ENCODE measurements around the gene TBC1D20.
"Not testable (repeated sequence)": the region's sequence is repeated elsewhere in the genome, so short reads cannot be mapped to it uniquely, and the experiment has no call there.

The TBC1D20 gene

DNA sequence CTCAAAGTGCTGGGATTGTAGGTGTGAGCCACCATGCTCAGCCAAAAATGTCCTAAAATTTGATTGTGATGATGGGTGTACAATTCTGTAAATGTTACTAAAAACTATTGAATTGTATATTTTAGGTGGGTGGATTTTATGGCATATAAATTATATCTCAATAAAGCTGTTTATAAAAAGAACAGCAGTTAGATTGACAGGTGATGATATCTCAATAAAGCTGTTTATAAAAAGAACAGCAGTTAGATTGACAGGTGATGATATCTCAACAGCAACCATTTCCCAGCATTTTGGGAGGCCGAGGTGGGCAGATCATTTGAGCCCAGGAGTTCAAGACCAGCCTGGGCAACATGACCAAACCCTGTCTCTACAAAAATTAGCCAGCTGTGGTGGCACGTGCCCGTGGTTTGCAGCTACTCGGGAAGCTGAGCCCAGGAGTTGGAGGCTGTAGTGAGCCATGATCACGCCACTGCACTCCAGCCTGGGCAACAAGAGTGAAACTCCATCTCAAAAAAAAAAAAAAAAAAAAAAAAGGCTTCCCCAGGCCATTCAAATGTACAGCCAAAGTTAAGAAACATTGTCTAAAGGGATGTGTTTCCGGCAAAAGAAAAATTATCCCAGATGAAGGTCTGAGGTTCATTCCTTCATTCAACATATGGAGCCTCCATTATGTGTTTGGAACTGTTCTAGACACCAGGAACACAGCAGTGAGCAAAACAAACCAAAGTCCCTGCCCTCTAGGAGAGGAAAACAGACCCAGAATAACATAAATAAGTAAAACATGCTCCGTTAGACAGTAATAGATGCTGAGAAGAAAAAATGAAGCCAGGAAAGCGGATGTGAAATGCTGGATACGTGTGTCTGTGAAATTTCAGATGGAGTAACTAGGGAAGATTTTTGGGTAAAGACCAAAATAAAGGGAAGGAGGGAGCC lies 55.9 kb downstream of the TBC1D20 start:
- intact Hi-C loops (cut with DNase I): loop anchor here (5.0 to 10.0 kb wide), 2 partner anchors 52 to 136 kb away; partner anchors contain the start of gene CSNK2A1
- peak in 1 of 10 donors; percentile 22 for DNase-seq

DNA sequence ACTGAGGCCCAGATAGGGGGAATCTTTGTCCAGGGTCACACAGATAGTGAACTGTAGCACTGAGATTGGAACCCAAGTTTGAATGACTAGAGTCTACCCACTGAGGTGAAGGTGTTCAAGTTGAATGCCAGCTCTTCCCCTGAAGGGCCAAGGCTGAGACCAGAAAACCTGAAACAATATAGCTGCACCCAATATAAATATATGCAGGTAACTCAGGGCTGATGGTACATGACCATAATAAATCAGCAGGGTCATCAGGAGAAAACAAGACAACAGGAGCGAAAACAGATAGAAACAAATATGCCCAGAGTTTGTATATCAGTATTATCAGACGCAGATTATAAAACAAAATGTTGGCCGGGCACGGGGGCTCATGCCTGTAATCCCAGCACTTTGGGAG lies 58.2 kb downstream of the TBC1D20 start:
- intact Hi-C loops (cut with DNase I): loop anchor here (10.0 kb wide), 1 partner anchor 49 kb away; no protein-coding TSS in a partner anchor
- no peak for DNase-seq

DNA sequence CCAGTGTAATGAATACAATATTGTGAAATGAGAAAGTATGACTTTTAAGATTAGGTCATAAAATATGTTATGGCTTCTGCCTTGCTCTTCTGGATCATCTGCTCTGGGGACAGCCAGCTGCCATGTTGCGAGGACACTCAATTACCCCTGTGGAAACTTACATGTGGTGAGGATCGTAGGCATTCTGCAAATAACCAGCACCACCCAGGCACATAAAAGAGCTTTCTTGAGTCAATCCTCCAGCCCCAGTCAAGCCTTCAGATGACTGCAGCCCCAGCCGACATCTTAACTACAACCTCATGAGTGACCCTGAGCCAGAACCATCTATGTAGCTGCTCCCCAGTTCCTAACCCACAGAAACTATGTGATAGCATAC lies 58.8 kb downstream of the TBC1D20 start:
- intact Hi-C loops (cut with DNase I): loop anchor here (10.0 kb wide), 1 partner anchor 49 kb away; no protein-coding TSS in a partner anchor
- DNase-seq: no peak

DNA sequence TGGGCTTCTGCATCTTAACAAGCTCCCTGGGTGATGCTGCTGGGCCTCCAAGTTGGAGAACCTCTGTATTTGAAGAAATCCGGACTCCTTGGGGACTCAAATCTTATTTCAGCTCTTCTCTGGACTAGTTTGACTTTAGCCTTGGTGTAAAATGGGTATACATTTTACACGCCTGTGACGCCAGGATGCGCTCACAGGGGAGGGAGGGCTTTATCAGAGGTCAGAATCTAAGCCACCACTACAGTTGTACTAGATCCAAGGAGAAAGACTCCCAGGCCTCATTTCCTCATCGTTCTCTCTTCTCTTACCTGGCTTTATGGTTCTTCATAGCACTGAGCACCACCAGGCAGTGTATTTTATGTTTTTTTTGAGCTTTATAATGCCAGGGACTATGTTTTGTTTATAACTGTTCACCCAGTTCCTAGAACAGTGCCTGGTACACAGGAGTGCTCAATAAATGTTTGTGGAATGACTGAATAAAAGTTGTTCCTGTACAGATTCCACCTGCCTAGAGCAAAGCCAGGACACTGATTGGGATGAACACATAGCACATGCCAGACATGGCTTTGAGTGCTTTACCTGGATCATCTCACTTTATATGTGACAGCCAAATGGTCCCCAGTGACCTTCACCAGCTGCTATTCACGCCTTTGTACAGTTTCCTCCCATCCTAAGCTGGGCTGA lies 59.3 kb downstream of the TBC1D20 start:
- intact Hi-C loops (cut with DNase I): loop anchor here (10.0 kb wide), 1 partner anchor 48 kb away; no protein-coding TSS in a partner anchor
- no peak for DNase-seq

DNA sequence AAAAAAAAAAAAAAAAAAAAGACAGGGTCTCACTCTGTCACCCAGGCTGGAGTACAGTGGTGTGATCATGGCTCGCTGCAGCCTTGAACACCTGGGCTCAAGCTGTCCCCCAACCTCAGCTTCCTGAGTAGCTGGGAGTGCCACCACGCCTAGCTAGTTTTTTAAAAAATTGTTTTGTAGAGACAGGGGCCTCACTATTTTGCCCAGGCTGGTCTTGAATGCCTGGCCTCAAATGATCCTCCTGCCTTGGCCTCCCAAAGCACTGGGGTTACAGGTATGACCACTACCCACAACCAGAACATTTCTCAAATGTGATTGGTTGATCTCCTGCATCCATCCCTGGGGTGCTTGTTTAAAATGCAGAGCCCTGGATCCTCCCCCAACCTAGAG lies 59.8 kb downstream of the TBC1D20 start:
- DNase-seq: peak in 1 of 10 donors; percentile 16
- intact Hi-C loops (cut with DNase I): loop anchor here (10.0 kb wide), 1 partner anchor 48 kb away; no protein-coding TSS in a partner anchor

DNA sequence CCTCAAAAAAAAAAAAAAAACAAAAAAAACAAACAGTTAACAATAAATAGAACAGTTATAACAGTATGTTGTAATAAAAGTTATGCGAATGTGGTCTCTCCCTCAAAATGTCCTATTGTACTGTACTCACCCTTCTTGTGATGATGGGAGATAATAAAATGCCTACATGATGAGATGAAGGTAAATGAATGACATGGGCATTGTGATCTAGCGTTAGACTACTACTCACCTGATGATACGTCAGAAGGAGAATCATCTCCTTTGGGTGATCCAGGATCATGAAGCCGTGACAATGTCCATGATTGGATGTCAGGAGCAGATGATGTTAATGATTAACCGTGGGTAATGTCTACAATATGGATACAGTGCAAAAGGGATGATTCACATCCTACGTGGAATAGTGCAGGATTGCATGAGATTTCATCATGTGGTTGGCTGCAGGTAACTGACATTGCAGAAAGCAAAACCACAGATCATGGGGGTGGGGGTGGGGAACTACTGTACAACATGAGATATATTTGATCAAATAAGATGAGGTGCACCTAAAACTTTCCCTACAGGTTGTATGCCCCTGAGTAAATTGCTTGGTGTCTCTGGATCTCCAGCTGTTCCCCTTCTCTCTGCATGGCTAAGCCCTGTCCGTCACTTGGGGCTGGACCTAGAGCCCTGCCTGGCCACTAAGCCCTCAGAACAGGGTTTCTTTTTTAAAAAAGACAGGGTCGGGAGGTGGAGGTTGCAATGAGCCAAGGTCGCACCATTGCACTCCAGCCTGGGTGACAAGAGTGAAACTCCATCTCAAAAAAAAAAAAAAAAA lies 60.4 kb downstream of the TBC1D20 start:
- peak in 1 of 10 donors; percentile 5 for DNase-seq
- intact Hi-C loops (cut with DNase I): loop anchor here (10.0 kb wide), 1 partner anchor 47 kb away; no protein-coding TSS in a partner anchor

DNA sequence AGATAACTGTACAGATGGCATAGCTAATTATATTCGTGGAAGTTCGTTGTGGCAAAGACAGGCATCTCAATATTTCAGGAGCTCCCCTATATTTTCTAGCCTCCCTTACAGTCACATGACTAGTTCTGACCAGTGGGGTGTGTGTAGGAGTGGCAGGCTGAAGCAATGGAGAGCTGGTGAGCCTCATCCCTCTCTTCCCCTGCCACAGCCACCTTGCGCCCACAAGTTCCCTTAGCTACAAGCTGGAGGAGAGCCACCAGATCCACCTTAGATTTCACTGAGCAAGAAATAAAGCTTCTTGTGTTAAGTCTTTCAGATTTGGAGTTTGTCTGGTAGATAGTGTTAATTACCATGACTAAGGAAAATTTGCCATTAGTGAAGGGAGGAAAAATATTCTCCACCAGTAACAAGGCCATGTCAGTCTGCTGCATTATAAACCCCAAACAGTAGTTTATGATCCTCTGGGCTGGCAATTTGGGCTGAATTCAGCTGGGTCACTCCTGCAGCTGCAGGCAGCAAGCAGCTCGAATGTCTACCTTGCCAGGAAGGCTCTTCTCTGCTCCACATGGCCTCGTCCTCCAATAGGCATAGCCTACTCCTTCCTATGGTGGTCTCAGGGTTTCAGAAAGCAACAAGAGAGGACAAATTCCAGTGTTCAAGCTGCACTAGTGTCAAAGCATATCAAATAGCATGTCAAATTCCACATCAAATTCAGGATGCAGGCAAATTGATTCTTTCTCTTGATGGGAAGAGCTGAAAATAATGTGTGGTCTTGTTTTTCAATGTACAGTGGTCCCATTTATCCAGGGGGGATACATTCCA lies 61.7 kb downstream of the TBC1D20 start:
- DNase-seq: peak in 3 of 10 donors; percentile 40 to 89 (median 48)
- intact Hi-C loops (cut with DNase I): loop anchor here (10.0 kb wide), 1 partner anchor 46 kb away; no protein-coding TSS in a partner anchor

DNA sequence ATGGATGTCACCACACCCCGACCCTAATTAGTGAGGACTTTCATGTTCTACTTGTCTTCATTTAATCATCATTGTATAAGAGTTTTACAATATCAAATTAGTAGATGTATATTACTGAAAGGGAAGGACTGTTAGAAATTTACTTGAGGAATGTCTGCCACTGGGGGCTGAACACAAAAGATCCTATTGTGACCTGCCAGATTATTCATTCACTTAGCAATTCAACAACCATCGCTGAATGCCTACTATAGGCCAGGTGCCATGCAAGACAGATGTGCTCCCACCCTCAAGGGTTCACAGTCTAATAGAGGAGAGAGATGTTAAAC lies 62.2 kb downstream of the TBC1D20 start:
- intact Hi-C loops (cut with DNase I): loop anchor here (10.0 kb wide), 1 partner anchor 45 kb away; no protein-coding TSS in a partner anchor
- DNase-seq: no peak

DNA sequence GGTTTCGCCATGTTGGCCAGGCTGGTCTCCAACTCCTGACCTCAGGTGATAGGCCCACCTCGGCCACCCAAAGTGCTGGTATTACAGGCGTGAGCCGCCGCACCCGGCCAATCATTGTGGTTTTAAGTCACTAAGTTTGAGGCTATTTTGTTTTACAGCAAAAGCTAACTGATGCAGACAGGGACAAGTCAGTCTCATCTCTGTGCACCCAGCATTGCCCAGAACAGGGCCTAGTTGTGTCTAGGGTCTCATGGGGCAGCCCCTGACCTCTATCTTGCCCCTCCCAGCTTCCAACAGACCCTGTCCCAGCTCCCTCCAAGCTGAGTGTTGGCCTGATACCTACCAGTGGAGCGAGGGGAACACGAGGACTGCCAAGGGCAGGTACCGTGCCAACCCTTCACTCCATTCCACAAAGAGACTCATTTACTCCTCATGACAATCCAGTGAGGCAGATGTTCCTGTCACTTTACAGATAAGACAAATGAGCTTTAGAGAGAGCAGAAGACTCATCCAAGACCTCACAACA lies 63.1 kb downstream of the TBC1D20 start:
- no peak for DNase-seq
- intact Hi-C loops (cut with DNase I): no loop called here

DNA sequence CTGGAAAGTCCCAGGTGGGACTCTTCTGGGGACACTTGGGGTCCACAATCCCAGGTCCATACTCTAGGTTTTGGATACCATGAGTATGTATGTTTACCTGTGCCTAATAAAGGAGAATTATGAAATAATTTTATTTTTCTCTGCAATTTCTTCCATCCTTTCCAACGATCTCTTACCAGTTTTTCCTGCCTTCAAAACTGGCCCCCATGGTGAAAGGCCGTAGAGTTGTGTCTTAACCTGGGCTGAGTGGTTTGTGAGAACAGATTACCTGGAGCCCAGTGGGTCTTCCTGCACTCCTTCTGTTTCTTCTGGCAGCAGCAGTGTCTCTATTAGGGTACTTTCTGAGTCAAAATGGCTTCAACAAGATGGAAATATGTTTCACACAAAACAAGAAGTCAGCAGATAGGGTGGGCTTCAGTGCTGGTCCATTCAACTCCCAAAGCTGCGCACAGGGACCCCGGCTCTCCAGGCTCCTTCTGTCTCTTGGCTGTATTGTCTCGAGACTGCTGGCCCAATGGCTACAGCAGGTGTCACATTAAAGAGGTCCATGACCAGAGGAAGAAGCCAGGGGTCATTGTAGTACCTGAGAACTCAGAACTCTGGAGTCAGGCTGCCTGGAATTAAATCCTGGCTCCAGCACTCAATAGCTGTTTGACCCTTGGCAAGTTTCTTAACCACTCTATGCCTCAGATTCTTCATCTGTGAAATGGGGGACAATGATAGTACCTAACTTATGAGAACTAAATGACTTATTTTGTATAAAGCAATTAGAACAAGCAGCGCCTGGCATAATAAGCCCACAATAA lies 64.7 kb downstream of the TBC1D20 start:
- no peak for DNase-seq
- intact Hi-C loops (cut with DNase I): no loop called here

DNA sequence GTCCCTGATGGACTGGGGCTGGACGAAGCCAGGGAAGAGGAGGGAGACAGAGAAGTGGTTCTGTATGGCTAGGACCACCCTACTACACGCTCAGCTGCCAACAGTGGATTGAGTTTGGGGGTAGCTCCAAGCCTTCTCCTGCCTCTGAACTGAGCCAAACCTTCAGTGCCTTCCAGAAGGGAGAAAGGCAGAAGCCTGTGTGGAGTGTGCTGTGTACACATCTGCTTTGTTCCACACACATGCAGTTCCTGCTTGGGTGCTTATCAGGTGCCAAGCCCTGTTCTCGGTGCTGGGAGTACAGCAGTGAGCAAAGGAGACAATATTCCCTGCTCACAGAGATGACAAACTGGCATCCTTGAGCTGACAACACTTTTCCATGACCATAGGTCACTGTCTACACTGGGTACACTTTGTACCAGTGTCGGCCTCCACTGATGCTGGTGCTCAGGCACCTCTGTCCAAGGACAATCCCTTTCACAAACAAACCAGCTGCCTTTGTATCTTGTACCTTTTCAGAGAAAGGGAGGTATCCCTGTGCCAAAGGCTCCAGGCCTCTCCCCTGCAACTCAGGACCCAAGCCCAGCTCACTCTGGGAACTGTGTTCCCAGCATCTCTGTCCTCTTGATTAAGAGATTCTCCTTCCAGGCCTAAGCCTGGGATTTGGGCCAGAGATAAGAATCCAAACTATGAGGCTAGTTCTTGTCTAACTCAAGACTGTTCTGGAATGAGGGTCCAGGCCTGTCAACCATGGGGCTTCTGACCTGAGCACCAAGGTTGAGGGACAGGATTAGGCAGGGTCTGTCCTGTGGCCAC lies 65.5 kb downstream of the TBC1D20 start:
- DNase-seq: no peak
- intact Hi-C loops (cut with DNase I): no loop called here

DNA sequence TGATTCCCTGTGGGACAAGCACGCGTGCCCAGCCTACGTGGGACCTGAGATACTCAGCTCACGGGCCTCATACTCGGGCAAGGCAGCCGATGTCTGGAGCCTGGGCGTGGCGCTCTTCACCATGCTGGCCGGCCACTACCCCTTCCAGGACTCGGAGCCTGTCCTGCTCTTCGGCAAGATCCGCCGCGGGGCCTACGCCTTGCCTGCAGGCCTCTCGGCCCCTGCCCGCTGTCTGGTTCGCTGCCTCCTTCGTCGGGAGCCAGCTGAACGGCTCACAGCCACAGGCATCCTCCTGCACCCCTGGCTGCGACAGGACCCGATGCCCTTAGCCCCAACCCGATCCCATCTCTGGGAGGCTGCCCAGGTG lies 66.1 kb downstream of the TBC1D20 start:
- DNase-seq: no peak
- intact Hi-C loops (cut with DNase I): no loop called here

DNA sequence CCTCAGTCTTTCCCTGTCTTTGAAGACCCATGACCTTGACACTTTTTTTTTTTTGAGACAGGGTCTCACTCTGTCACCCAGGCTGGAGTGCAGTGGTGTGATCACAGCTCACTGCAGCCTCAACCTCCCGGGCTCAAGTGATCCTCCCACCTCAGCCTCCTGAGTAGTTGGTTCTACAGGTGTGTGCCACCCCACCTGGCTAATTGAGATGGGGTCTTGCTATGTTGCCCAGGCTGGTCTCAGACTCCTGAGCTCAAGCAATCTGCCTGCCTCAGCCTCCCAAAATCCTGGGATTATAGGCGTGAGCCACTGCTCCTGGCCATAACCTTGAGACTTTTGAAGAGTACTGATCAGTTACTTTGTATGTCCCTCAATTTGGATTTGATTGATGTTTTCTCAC lies 69.0 kb downstream of the TBC1D20 start:
- intact Hi-C loops (cut with DNase I): not testable (repeated sequence)
- peak in 1 of 10 donors; percentile 11 for DNase-seq

DNA sequence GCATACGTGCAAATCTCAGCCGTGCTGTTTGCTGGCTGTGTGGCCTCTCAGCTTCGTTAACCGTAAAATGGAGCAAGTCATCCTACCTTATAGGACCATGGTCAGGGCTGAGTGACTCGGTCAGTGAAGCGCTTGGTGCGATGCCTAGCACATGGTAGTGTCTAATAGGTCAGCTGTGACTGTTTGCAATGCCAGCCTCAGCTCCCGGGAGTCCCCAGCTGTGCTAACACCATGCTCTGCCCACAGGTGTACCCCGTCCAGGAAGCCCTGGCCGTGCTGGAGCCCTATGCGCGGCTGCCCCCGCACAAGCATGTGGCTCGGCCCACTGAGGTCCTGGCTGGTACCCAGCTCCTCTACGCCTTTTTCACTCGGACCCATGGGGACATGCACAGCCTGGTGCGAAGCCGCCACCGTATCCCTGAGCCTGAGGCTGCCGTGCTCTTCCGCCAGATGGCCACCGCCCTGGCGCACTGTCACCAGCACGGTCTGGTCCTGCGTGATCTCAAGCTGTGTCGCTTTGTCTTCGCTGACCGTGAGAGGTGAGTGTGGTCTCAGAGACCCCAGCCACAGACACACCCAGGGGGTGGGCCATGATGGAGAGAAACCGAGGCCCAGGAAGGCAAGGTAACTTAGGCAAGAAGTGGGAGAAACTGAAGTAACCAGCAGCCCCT lies 71.2 kb downstream of the TBC1D20 start:
- DNase-seq: peak in 1 of 10 donors; percentile 82
- intact Hi-C loops (cut with DNase I): no loop called here

DNA sequence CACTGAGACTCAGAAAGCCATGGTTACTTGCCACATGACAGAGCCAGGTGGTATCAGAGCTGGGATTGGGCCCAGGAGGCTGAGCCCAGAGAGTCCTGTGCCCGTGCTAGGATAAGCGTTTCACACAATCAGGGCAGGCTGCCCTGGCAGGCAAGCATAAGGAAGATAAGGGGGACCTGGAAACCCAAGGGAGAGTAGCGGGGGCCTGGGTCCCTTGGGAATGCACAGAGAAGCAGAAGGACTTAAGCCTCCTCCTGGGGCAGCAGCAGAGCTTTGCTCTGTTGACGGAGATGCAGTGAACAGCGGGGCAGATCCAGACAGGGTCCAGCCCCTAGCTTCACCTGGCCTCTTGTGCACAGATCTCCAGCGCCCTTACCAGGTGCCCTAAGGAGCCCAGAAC lies 73.1 kb downstream of the TBC1D20 start:
- intact Hi-C loops (cut with DNase I): no loop called here
- peak in 1 of 10 donors; percentile 34 for DNase-seq

DNA sequence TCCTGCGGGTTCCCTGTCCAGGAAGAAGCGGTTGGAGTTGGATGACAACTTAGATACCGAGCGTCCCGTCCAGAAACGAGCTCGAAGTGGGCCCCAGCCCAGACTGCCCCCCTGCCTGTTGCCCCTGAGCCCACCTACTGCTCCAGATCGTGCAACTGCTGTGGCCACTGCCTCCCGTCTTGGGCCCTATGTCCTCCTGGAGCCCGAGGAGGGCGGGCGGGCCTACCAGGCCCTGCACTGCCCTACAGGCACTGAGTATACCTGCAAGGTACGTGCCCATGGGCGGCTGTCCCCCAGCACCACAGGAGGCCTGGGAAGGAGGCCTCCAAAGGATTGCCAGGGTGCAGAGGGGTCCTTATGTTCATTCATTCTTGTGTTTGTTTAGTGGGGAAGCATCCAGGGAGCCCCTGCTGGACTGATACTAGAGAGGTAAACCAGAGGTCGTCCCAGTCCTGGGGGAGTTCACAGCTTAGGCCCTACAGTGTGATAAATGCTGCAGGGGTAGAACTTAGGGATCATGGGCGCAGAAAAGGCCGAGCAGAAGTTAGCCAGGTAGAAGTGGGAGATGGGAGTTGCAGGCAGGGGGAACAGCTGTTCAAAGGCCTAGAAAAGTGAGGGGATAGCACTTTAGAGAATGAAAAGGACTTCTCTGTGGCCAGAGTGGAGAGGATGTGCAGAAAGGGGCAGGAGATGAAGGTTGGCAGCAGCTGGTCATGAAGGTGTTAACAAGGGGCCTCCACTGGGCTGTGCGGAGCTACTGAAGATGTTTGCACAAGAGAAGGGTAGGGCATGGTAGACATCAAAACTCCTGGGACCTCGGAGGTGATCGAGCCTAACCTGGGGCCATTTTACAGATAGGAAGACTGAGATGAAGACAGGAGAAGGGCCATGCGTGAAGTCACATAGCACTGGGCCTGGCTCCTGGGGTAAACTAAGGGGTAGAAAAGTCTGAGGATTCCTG lies 74.0 kb downstream of the TBC1D20 start:
- DNase-seq: peak in 1 of 10 donors; percentile 42
- intact Hi-C loops (cut with DNase I): no loop called here

Data from posterior cingulate gyrus (tissue), 11 donors.